OCI-LY3 (cell line): ENCODE results near the gene RAP1GAP2.

ENCODE experiments used
- H2AFZ ChIP-seq: fragments of 200-600, 300-600 bp; shearing (Covaris generic); 2 replicates; pipeline ENCODE4 v1.6.0; 2014; ENCODE audit warnings: antibody characterized with exemption, low read depth, low read length
- H3K27ac ChIP-seq: fragments of 200-600, 300-600 bp; sonication (generic); 2 replicates; pipeline ENCODE4 v1.5.1; 2014; ENCODE audit warnings: mild to moderate bottlenecking, low read length, moderate library complexity, mixed read lengths
- H3K27me3 ChIP-seq: fragments of 200-600, 300-600 bp; sonication (generic); 2 replicates; pipeline ENCODE4 v1.6.1; 2014; ENCODE audit warnings: low read depth, low read length, mixed read lengths
- H3K36me3 ChIP-seq: fragments of 200-600, 300-600 bp; sonication (generic); replicated peaks from 2 replicates; pipeline ENCODE3; 2014; ENCODE audit warnings: low read depth, low read length, mixed read lengths
- H3K4me1 ChIP-seq: fragments of 300-600, 200-600 bp; sonication (generic); 2 replicates; pipeline ENCODE4 v1.6.1; 2014; ENCODE audit warnings: low read length, mixed read lengths
- H3K4me2 ChIP-seq: fragments of 200-600, 300-600 bp; sonication (generic); 2 replicates; pipeline ENCODE4 v1.6.1; 2014; ENCODE audit warnings: low read length, mixed read lengths
- H3K4me3 ChIP-seq: fragments of 300-600, 200-600 bp; sonication (generic); 2 replicates; pipeline ENCODE4 v1.5.1; 2014; ENCODE audit warnings: antibody characterized with exemption, mild to moderate bottlenecking, low read length, moderate library complexity
- H3K79me2 ChIP-seq: fragments of 300-600, 200-600 bp; shearing (Covaris generic); 2 replicates; pipeline ENCODE4 v1.6.1; 2014; ENCODE audit warnings: mild to moderate bottlenecking, low read length, mixed read lengths
- H3K9ac ChIP-seq: fragments of 300-600, 200-600 bp; shearing (Covaris generic); 2 replicates; pipeline ENCODE4 v1.6.0; 2014; ENCODE audit warnings: mild to moderate bottlenecking, low read length, moderate library complexity
- H3K9me3 ChIP-seq: fragments of 200-600, 300-600 bp; shearing (Covaris generic); 2 replicates; pipeline ENCODE4 v1.6.1; 2014; ENCODE audit warnings: low read length, mixed read lengths; ENCODE audit not compliant: insufficient read depth
- H4K20me1 ChIP-seq: fragments of 200-600, 300-600 bp; sonication (generic); 2 replicates; pipeline ENCODE4 v1.6.1; 2016; ENCODE audit warnings: low read length, mixed read lengths; ENCODE audit not compliant: insufficient read depth
- EZH2phosphoT487 ChIP-seq: fragments of 200-600 bp; shearing (Covaris generic); IDR thresholded peaks from 2 replicates; pipeline ENCODE4 v1.6.1; 2018; ENCODE audit warnings: antibody characterized with exemption, mixed run types, low read depth
- TF ChIP-seq, protein P1 (sequence below): fragments of 200-600, 300-600 bp; sonication (generic); IDR thresholded peaks from 2 replicates; pipeline ENCODE4 v1.5.1; 2014; ENCODE audit warnings: antibody characterized with exemption, low read length, low read depth

RAP1GAP2 gene

DNA sequence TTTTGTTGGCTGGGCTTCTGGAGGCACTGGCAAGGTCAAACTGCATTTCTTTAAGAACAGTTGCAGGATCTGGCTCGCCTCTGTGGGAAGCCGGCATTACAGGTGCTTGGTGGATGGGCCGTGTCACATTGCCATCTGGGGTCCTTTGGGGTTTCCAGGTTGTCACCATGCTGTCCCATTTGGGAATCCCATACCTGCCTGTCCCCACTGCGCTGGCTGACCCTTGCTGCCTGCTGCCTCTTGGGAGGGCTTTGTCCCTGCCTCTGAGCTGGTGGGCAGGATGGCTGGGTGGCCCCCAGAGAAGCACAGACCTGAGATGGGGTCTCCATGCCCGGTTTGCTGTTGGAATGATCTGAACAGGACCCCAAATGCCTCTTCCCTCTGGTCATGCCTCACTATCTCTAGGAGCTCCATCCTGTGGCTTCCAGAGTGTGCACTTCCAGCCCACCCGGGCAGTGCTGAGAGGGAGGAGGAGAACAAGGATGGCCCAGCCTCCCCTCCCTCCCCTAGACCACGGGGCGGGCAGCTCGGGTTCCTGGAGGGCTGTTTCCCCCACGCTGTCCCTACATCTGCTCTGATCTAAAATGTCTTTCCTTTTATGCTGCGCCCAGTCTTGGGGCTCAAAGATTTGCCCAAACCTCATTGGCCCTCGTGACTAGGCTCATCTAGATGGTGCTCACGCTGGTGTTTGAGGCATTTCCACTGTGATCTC lies 239.2 kb downstream of the RAP1GAP2 start:
- H3K9me3 ChIP-seq, result no peaks in the 10 kb centered on the region
- H4K20me1 ChIP-seq, result no peaks in the 10 kb centered on the region
- TF ChIP-seq EZH2phosphoT487, result no peak
- TF ChIP-seq, protein P1, sequence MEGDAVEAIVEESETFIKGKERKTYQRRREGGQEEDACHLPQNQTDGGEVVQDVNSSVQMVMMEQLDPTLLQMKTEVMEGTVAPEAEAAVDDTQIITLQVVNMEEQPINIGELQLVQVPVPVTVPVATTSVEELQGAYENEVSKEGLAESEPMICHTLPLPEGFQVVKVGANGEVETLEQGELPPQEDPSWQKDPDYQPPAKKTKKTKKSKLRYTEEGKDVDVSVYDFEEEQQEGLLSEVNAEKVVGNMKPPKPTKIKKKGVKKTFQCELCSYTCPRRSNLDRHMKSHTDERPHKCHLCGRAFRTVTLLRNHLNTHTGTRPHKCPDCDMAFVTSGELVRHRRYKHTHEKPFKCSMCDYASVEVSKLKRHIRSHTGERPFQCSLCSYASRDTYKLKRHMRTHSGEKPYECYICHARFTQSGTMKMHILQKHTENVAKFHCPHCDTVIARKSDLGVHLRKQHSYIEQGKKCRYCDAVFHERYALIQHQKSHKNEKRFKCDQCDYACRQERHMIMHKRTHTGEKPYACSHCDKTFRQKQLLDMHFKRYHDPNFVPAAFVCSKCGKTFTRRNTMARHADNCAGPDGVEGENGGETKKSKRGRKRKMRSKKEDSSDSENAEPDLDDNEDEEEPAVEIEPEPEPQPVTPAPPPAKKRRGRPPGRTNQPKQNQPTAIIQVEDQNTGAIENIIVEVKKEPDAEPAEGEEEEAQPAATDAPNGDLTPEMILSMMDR, result no peak
- H3K4me2 ChIP-seq, result no peak overlapping the region
- H3K4me3 ChIP-seq, result no peak overlapping the region
- H3K4me1 ChIP-seq, result peaks cover 4% of the 10 kb centered on the region; the same call in 1 of the 2 replicates
- H2AFZ ChIP-seq, result no peak overlapping the region
- H3K27me3 ChIP-seq, result peaks cover 6% of the 10 kb centered on the region
- no peaks in the 10 kb centered on the region for H3K79me2 ChIP-seq
- no peaks in the 10 kb centered on the region for H3K36me3 ChIP-seq
- no peak overlapping the region for H3K9ac ChIP-seq
- H3K27ac ChIP-seq, result no peak overlapping the region

DNA sequence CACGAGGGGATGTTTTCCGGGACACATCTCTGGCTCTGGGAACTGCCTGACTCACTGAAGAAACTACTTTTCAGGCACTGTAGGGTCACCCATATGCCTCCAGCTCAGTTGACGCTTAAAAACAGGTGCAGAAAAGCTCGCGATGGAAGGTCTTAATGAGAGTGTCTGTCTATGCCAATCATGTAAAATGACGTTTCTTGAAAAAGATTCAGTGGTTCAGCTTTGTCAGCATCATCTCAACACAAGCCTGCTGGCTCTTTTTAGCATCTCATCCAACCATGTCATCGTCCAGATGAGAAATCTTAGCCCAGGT lies 239.7 kb downstream of the RAP1GAP2 start:
- Histone ChIP-seq H3K4me1 (peaks cover 4% of the 10 kb centered on the region; the same call in 1 of the 2 replicates), H2AFZ (no peak overlapping the region), H3K4me2 (no peak overlapping the region), H3K4me3 (no peak overlapping the region), H3K9me3 (no peaks in the 10 kb centered on the region), H3K9ac (no peak overlapping the region), H3K36me3 (no peaks in the 10 kb centered on the region), H3K27me3 (peaks cover 6% of the 10 kb centered on the region), H4K20me1 (no peaks in the 10 kb centered on the region), H3K27ac (no peak overlapping the region), H3K79me2 (no peaks in the 10 kb centered on the region)
- TF ChIP-seq EZH2phosphoT487, result no peak
- TF ChIP-seq, protein P1, result no peak

DNA sequence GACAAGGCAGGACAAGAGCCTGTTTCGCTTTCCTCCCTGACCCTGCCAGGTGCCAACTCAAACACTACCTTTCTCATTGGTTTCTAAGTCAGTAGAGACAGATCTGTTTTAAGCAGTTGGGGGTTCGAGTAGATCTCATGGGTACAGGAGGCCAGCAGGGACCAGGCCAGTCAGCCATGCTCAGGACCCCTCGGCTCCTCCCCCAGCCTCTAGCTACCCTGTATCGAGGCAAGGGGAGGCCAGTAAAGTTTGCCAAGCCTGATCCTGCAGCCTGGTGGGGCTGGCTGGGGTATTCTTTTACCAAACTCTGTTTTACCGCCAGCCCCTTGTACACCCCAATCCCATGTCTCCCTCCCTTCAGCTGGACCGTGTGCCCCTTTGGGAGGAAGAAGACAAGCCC lies 240.6 kb downstream of the RAP1GAP2 start:
- Histone ChIP-seq H3K4me3 (no peak overlapping the region), H3K27me3 (peaks cover 6% of the 10 kb centered on the region)

DNA sequence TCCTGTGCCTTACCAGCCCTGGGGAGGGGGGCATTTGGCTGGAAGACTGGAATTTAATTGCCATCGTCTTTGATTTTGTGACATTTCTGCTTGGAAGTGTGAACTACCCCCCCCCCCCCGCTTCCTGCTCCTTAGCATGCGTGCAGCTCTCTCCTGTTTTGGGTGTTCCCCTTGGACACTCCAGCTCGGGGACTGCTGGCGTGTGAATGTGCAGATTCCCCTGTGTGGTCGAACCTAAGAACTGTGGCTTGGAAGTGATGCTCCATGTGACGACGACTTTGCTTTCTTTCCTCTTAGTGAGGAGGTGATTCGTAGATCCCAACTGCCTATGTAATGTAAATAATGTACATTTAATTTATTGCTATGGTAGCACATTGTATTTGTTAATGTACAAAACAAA lies 241.0 kb downstream of the RAP1GAP2 start:
- H3K79me2 ChIP-seq, result no peaks in the 10 kb centered on the region
- TF ChIP-seq, protein P1, result no peak
- TF ChIP-seq EZH2phosphoT487, result no peak

More for the DNA sequence above, 240.6 kb downstream of the RAP1GAP2 start:
- Histone ChIP-seq H3K27ac (no peak overlapping the region), H3K4me2 (no peak overlapping the region), H2AFZ (no peak overlapping the region), H3K9me3 (no peaks in the 10 kb centered on the region), H3K4me1 (peaks cover 4% of the 10 kb centered on the region; the same call in 1 of the 2 replicates), H3K36me3 (no peaks in the 10 kb centered on the region), H3K9ac (no peak overlapping the region), H4K20me1 (no peaks in the 10 kb centered on the region), H3K79me2 (no peaks in the 10 kb centered on the region)
- TF ChIP-seq, protein P1, result no peak
- TF ChIP-seq EZH2phosphoT487, result no peak

More for the DNA sequence above, 241.0 kb downstream of the RAP1GAP2 start:
- Histone ChIP-seq H3K4me3 (no peak overlapping the region), H3K4me2 (no peak overlapping the region), H3K27ac (no peak overlapping the region), H3K9ac (no peak overlapping the region), H2AFZ (no peak overlapping the region), H3K9me3 (no peaks in the 10 kb centered on the region), H4K20me1 (no peaks in the 10 kb centered on the region), H3K36me3 (no peaks in the 10 kb centered on the region), H3K27me3 (peaks cover 6% of the 10 kb centered on the region), H3K4me1 (peaks cover 4% of the 10 kb centered on the region; the same call in 1 of the 2 replicates)
